MM.1S (cell line): ENCODE measurements around the gene GRN.

Source experiments
- EZH2 ChIP-seq: fragments of 300-600 bp; sonication (generic); optimal IDR thresholded peaks from 2 replicates; pipeline ENCODE3; 2017; ENCODE audit warnings: low read depth, mild to moderate bottlenecking, antibody characterized with exemption, low read length, mixed read lengths
- EZH2phosphoT487 ChIP-seq: fragments of 300-600 bp; sonication (generic); IDR thresholded peaks from 2 replicates; pipeline ENCODE4 v1.6.1; 2018; ENCODE audit warnings: antibody characterized with exemption, low read length
- TF ChIP-seq, protein P1 (sequence below): fragments of 300-600 bp; sonication (generic); IDR thresholded peaks from 2 replicates; pipeline ENCODE4 v1.5.1; 2016; ENCODE audit warnings: antibody characterized with exemption, low read length, mixed read lengths

DNA sequence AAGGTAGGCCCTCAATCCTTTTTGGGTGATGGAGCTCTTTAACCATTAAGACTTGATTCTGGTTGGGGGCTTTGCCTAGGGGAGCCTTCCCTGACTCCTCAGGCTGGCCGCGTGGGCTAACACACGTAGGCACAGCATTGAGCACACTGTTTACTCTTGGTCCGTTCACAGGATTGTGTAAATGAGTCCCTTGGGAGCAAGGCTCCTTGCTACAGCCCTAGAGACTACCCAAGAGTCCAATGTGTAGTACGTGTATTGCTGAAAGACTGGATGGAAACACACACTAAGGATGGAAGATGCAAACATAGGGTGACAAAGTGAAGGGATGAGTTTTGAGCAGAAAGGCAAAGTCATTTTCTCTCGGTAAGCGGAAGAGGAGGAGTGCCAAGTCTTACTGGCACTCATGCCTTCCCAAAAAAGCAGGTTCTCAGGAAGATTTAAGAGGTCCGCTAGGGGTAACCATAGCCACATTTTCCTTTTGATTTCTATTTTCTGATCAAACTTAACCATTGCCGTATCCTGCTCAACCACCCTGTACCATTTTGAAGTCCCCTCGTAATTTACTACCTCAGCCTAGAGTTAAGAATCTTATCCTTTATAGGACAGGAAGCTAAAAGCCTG, 45.3 kb downstream of the GRN start:
- TF ChIP-seq, protein P1, sequence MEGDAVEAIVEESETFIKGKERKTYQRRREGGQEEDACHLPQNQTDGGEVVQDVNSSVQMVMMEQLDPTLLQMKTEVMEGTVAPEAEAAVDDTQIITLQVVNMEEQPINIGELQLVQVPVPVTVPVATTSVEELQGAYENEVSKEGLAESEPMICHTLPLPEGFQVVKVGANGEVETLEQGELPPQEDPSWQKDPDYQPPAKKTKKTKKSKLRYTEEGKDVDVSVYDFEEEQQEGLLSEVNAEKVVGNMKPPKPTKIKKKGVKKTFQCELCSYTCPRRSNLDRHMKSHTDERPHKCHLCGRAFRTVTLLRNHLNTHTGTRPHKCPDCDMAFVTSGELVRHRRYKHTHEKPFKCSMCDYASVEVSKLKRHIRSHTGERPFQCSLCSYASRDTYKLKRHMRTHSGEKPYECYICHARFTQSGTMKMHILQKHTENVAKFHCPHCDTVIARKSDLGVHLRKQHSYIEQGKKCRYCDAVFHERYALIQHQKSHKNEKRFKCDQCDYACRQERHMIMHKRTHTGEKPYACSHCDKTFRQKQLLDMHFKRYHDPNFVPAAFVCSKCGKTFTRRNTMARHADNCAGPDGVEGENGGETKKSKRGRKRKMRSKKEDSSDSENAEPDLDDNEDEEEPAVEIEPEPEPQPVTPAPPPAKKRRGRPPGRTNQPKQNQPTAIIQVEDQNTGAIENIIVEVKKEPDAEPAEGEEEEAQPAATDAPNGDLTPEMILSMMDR, result no peak
- TF ChIP-seq EZH2, result no peak
- no peak for TF ChIP-seq EZH2phosphoT487
